H1 (cell line): ENCODE results near the gene GRHL3. TPM values are rescaled to one million over a fixed set of nuclear protein-coding genes. Genes with fewer than 3 reads are reported as not detected.

ENCODE experiments used
- CTCF ChIA-PET: fragments of 300-600 bp; sonication (Branson Sonifier 250); formaldehyde crosslinking; loops from one replicate; lab custom pipeline; 2021; ENCODE audit not compliant: partially characterized antibody; lab: Charles Lee
- POLR2A ChIA-PET: fragments of 300-600 bp; sonication (Branson Sonifier 250); formaldehyde crosslinking; loops from one replicate; lab custom pipeline; 2021; ENCODE audit warnings: inconsistent platforms; ENCODE audit not compliant: partially characterized antibody; lab: Charles Lee
- DNase-seq, 2 experiments: peaks; one replicate each; pipeline versions ENCODE4 v3.0.0 to v3.0.0-alpha.2; 2010 to 2022; ENCODE audit warnings: low spot score in 2 of 2, low read depth in 1 of 2, mixed read lengths in 1 of 2
- FAIRE-seq: peaks from 2 replicates; lab custom pipeline; 2011; peaks lifted over from hg19 to GRCh38; lab: Jason Lieb, UNC
- H2AFZ ChIP-seq: 2 replicates; pipeline ENCODE4 v1.8.1; 2012; ENCODE audit warnings: low read length, inconsistent platforms
- H2AK5ac ChIP-seq: 2 replicates; pipeline ENCODE4 v1.6.1; 2013; ENCODE audit warnings: low read depth, low read length
- H2BK120ac ChIP-seq: replicated peaks from 2 replicates; pipeline ENCODE3; 2013; ENCODE audit warnings: low read depth, low read length, inconsistent platforms
- H2BK12ac ChIP-seq: 2 replicates; pipeline ENCODE4 v1.6.1; 2013; ENCODE audit warnings: low read depth, low read length
- H2BK15ac ChIP-seq: 2 replicates; pipeline ENCODE4 v1.6.1; 2013; ENCODE audit warnings: low read length
- H2BK20ac ChIP-seq: 2 replicates; pipeline ENCODE4 v1.6.1; 2013; ENCODE audit warnings: low read length
- H2BK5ac ChIP-seq: 2 replicates; pipeline ENCODE4 v1.6.1; 2013; ENCODE audit warnings: low read depth, low read length
- H3K14ac ChIP-seq: 2 replicates; pipeline ENCODE4 v1.6.1; 2013; ENCODE audit warnings: inconsistent platforms; ENCODE audit not compliant: insufficient read length
- H3K18ac ChIP-seq: 2 replicates; pipeline ENCODE4 v1.6.1; 2013; ENCODE audit warnings: low read length; ENCODE audit errors: extremely low read depth
- H3K23ac ChIP-seq: 2 replicates; pipeline ENCODE4 v1.6.1; 2013; ENCODE audit warnings: inconsistent platforms; ENCODE audit not compliant: insufficient read length
- H3K23me2 ChIP-seq: 2 replicates; pipeline ENCODE4 v1.6.1; 2013; ENCODE audit warnings: low read depth, low read length
- H3K27ac ChIP-seq: 2 replicates; pipeline ENCODE4 v1.6.1; 2011; ENCODE audit warnings: low read depth, low read length, inconsistent platforms
- H3K27me3 ChIP-seq, 4 experiments: replicated peaks in 1 of 4; 1 replicate in 1 of 4; 2 replicates in 3 of 4; pipeline versions ENCODE4 v1.6.1 to v1.8.1; 2011 to 2013; ENCODE audit warnings: low read length in 3 of 4, mild to moderate bottlenecking in 3 of 4, inconsistent platforms in 2 of 4, mixed read lengths in 2 of 4, moderate library complexity in 1 of 4; ENCODE audit not compliant: control insufficient read depth in 3 of 4, insufficient read depth in 3 of 4; ENCODE audit errors: extremely low read depth in 1 of 4
- H3K36me3 ChIP-seq, 4 experiments: 2 replicates each; pipeline versions ENCODE4 v1.6.1 to v1.8.1; 2011 to 2013; ENCODE audit warnings: mild to moderate bottlenecking in 4 of 4, low read length in 3 of 4, moderate library complexity in 2 of 4, control low read depth in 1 of 4, inconsistent platforms in 1 of 4; ENCODE audit not compliant: insufficient read depth in 4 of 4, control insufficient read depth in 2 of 4
- H3K4ac ChIP-seq: replicated peaks from 2 replicates; pipeline ENCODE3; 2013; ENCODE audit warnings: low read length, low read depth, mixed read lengths, inconsistent platforms; ENCODE audit not compliant: insufficient read length
- H3K4me1 ChIP-seq, 4 experiments: replicated peaks in 1 of 4; 1 replicate in 1 of 4; 2 replicates in 3 of 4; pipeline versions ENCODE4 v1.6.1 to v1.8.1; 2011 to 2013; ENCODE audit warnings: low read length in 3 of 4, inconsistent platforms in 2 of 4, mixed read lengths in 1 of 4; ENCODE audit not compliant: insufficient read depth in 4 of 4, control insufficient read depth in 3 of 4
- H3K4me2 ChIP-seq, 2 experiments: 2 replicates each; pipeline versions ENCODE4 v1.6.1 to v1.8.1; 2011 to 2013; ENCODE audit warnings: low read depth in 2 of 2, low read length in 2 of 2, control low read depth in 1 of 2, inconsistent platforms in 1 of 2, mild to moderate bottlenecking in 1 of 2; ENCODE audit not compliant: insufficient read depth in 1 of 2
- H3K4me3 ChIP-seq, 4 experiments: fragments of 200-600, 300-600 bp in 1 of 4; sonication (generic), shearing (Covaris generic), sonication (Bioruptor Twin) in 1 of 4; 2 replicates each; pipeline versions ENCODE4 v1.5.1 to v1.8.1; 2011 to 2016; ENCODE audit warnings: low read length in 4 of 4, low read depth in 3 of 4, control low read depth in 2 of 4, inconsistent platforms in 2 of 4, mild to moderate bottlenecking in 2 of 4, mixed read lengths in 1 of 4, moderate library complexity in 1 of 4; ENCODE audit not compliant: insufficient read depth in 2 of 4; ENCODE audit errors: extremely low read depth in 1 of 4
- H3K56ac ChIP-seq: replicated peaks from 2 replicates; pipeline ENCODE3; 2013; ENCODE audit warnings: low read depth, mild to moderate bottlenecking, mixed read lengths, low read length, inconsistent platforms; ENCODE audit not compliant: insufficient read length
- H3K79me1 ChIP-seq: 2 replicates; pipeline ENCODE4 v1.6.1; 2013; ENCODE audit warnings: low read depth, low read length, control low read depth
- H3K79me2 ChIP-seq, 2 experiments: 2 replicates each; pipeline versions ENCODE4 v1.6.1 to v1.8.1; 2012 to 2013; ENCODE audit warnings: low read length in 2 of 2, mild to moderate bottlenecking in 2 of 2, inconsistent platforms in 1 of 2; ENCODE audit not compliant: insufficient read depth in 2 of 2, control insufficient read depth in 1 of 2
- H3K9ac ChIP-seq, 4 experiments: replicated peaks in 1 of 4; 1 replicate in 1 of 4; 2 replicates in 3 of 4; pipeline versions ENCODE4 v1.6.1 to v1.8.1; 2011 to 2013; ENCODE audit warnings: low read depth in 3 of 4, low read length in 3 of 4, control low read depth in 2 of 4, mild to moderate bottlenecking in 2 of 4, moderate library complexity in 2 of 4, inconsistent platforms in 1 of 4; ENCODE audit errors: extremely low read depth in 1 of 4
- H3K9me3 ChIP-seq, 2 experiments: 2 replicates each; pipeline versions ENCODE4 v1.6.1 to v1.8.1; 2012 to 2013; ENCODE audit warnings: mild to moderate bottlenecking in 2 of 2, moderate library complexity in 2 of 2, control low read depth in 1 of 2, inconsistent platforms in 1 of 2, low read depth in 1 of 2, low read length in 1 of 2, mixed read lengths in 1 of 2; ENCODE audit not compliant: insufficient read depth in 2 of 2
- H4K20me1 ChIP-seq, 2 experiments: replicated peaks in 1 of 2; 2 replicates each; pipeline versions ENCODE3 to v1.8.1; 2011 to 2013; ENCODE audit warnings: inconsistent platforms in 2 of 2, low read length in 2 of 2, mild to moderate bottlenecking in 1 of 2; ENCODE audit not compliant: insufficient read depth in 2 of 2, control insufficient read depth in 1 of 2
- H4K5ac ChIP-seq: 2 replicates; pipeline ENCODE4 v1.6.1; 2013; ENCODE audit warnings: low read length, low read depth, mixed read lengths, inconsistent platforms; ENCODE audit not compliant: insufficient read length
- H4K8ac ChIP-seq: 2 replicates; pipeline ENCODE4 v1.8.0; 2013; ENCODE audit warnings: mild to moderate bottlenecking, moderate library complexity, low read length, inconsistent platforms; ENCODE audit not compliant: insufficient read depth; ENCODE audit errors: extremely low read depth
- H4K91ac ChIP-seq: replicated peaks from 2 replicates; pipeline ENCODE3; 2013; ENCODE audit warnings: low read length, mixed read lengths, inconsistent platforms; ENCODE audit not compliant: insufficient read length
- FOSL1 ChIP-seq: IDR thresholded peaks from 2 replicates; pipeline ENCODE4 v1.6.1; 2011; ENCODE audit warnings: mild to moderate bottlenecking, low read depth, low read length, moderate library complexity; ENCODE audit not compliant: insufficient read depth
- TEAD4 ChIP-seq: IDR thresholded peaks from 2 replicates; pipeline ENCODE4 v1.6.1; 2012; ENCODE audit warnings: low read depth, low read length, inconsistent platforms, mixed read lengths
- WGBS, 2 experiments: shearing (Covaris generic) in 1 of 2; methylation state at CpG; one replicate each; pipeline versions ENCODE4 v1.1.6 to v1.1.7; 2013 to 2015; ENCODE audit warnings: low lambda C conversion rate in 2 of 2, mixed read lengths in 2 of 2, inconsistent platforms in 1 of 2, low coverage in 1 of 2, missing lambda C conversion rate in 1 of 2; ENCODE audit not compliant: insufficient replicate concordance in 2 of 2, insufficient coverage in 1 of 2, insufficient read length in 1 of 2; ENCODE audit errors: extremely low coverage in 1 of 2, missing lambda C conversion rate in 1 of 2; 5-methylcytosine and 5-hydroxymethylcytosine counted together
- polyA plus RNA-seq, 7 experiments: library from polyadenylated mRNA; depleted of rRNA in 3 of 7; stranded (reverse) in 5 of 7; unstranded in 2 of 7; fragments of >200 nt in 5 of 7; fragments of 200-250 nt in 2 of 7; gene quantifications; 1 replicate in 5 of 7; 2 replicates in 1 of 7; 4 replicates in 1 of 7; pipeline versions ENCODE4 v1.2.1 to v1.2.3, GENCODE V29; 2011 to 2013; ENCODE audit warnings: missing spikeins in 2 of 7, mixed read lengths in 2 of 7
- total RNA-seq: library from RNA; stranded (reverse); fragmentation: NEBNext Ultra II Directional; extraction: Animal tissue kit (Norgen Biotek cat#: 25700); gene quantifications from 2 replicates; pipeline ENCODE4 v1.2.1, GENCODE V29; 2021

The GRHL3 gene
- total and polyA plus RNA-seq, 2 of the 8 experiments (the other 6 are each of a cell fraction or from before 2014, with no cell fraction given), result 0.80 to 1.8 TPM

GRCh38 chr1:24290933-24291487, 28.1 kb upstream of the GRHL3 start:
- H3K14ac ChIP-seq, result no peak overlapping the region
- no peaks in the 10 kb centered on the region for H3K23me2 ChIP-seq
- POLR2A ChIA-PET, result interaction anchor here (1.0 to 1.3 kb wide), 4 partner anchors 10 to 353 kb away, joined by 3 read pairs; no protein-coding TSS in a partner anchor
- no peak overlapping the region for H3K4me3 ChIP-seq
- FAIRE-seq, result no peak
- 0 out of 2 replicates have a peak overlapping the region, but pooled peaks have one; percentile 68 for H2BK20ac ChIP-seq
- H2BK120ac ChIP-seq, result no peak overlapping the region
- H3K27ac ChIP-seq, result no peak overlapping the region
- H4K91ac ChIP-seq, result peak overlapping the region; percentile 48
- no peaks in the 10 kb centered on the region for H3K79me1 ChIP-seq
- H2AFZ ChIP-seq, result no peak overlapping the region
- H4K5ac ChIP-seq, result no peak overlapping the region
- peaks cover 6 to 24% (median 12%) of the 10 kb centered on the region in 4 experiments for H3K4me1 ChIP-seq
- no peak overlapping the region for H3K56ac ChIP-seq
- H2AK5ac ChIP-seq, result no peak overlapping the region
- 88% methylated on average over 8 of the region's 8 CpGs; no CpG with 5 or more reads in 1 of the 2 experiments for WGBS, 2 experiments
- H3K23ac ChIP-seq, result no peak overlapping the region
- no peaks in the 10 kb centered on the region for H3K36me3 ChIP-seq
- CTCF ChIA-PET, result interaction anchor here (0.9 to 7.2 kb wide), 13 partner anchors 10 to 136 kb away, joined by 3 to 39 read pairs (median 4); no protein-coding TSS in a partner anchor
- no peaks in the 10 kb centered on the region for H3K79me2 ChIP-seq
- peak overlapping the region; percentile 57; the same call in 1 of the 2 replicates for H2BK5ac ChIP-seq
- peak overlapping the region; percentile 62; the same call in 1 of the 2 replicates for H3K18ac ChIP-seq
- no peak for TF ChIP-seq FOSL1
- TF ChIP-seq TEAD4, result peak; percentile 78
- peak overlapping the region; percentile 53 for H2BK15ac ChIP-seq
- no peak overlapping the region for H3K4ac ChIP-seq
- no peaks in the 10 kb centered on the region for H3K27me3 ChIP-seq
- peak overlapping the region; percentile 72; the same call in 1 of the 2 replicates for H2BK12ac ChIP-seq
- no peak overlapping the region for H3K9ac ChIP-seq
- no peak for DNase-seq
- H4K20me1 ChIP-seq, result no peaks in the 10 kb centered on the region
- H3K9me3 ChIP-seq, result no peaks in the 10 kb centered on the region
- H4K8ac ChIP-seq, result 0 out of 2 replicates have a peak overlapping the region, but pooled peaks have one; percentile 22
- H3K4me2 ChIP-seq, result no peak overlapping the region
